Mesothelial cell of epicardium (in vitro differentiated cells): ENCODE measurements around the gene USP49. TPM values are rescaled to one million over a fixed set of nuclear protein-coding genes. Genes with fewer than 3 reads are reported as not detected.
A peak's percentile ranks its signal among the peaks of the same experiment; 100 is the strongest.
"Not testable (repeated sequence)": the region's sequence is repeated elsewhere in the genome, so short reads cannot be mapped to it uniquely, and the experiment has no call there.

Source experiments
- DNase-seq, 2 experiments: peaks; one replicate each; pipeline ENCODE4 v3.0.0; 2021; ENCODE audit warnings: low spot score in 2 of 2; ENCODE audit not compliant: unreplicated experiment in 2 of 2
- H3K27ac Mint-ChIP-seq: 2 replicates; pipeline ENCODE4 v1.8.0; 2021; ENCODE audit warnings: mixed read lengths
- H3K27me3 Mint-ChIP-seq: 2 replicates; pipeline ENCODE4 v1.8.0; 2021; ENCODE audit warnings: low read depth, mixed read lengths
- H3K36me3 Mint-ChIP-seq: 2 replicates; pipeline ENCODE4 v1.8.0; 2021; ENCODE audit warnings: mixed read lengths
- H3K4me1 Mint-ChIP-seq: 2 replicates; pipeline ENCODE4 v1.8.0; 2021; ENCODE audit warnings: mixed read lengths
- H3K4me3 Mint-ChIP-seq: 2 replicates; pipeline ENCODE4 v1.8.0; 2021; ENCODE audit warnings: mild to moderate bottlenecking, moderate library complexity, mixed read lengths
- H3K9me3 Mint-ChIP-seq: 2 replicates; pipeline ENCODE4 v1.8.0; 2021; ENCODE audit warnings: mixed read lengths
- CTCF ChIP-seq: fragments of 200-600 bp; sonication (generic); IDR thresholded peaks from one replicate; pipeline ENCODE4 v1.5.0; 2021; ENCODE audit warnings: antibody characterized with exemption; ENCODE audit not compliant: unreplicated experiment
- total RNA-seq: library from RNA; stranded (reverse); gene quantifications from 3 replicates; pipeline ENCODE4 v1.2.1, GENCODE V29; 2021

USP49 gene
- total RNA-seq, result 12.0 to 13.8 TPM (median 12.1 TPM) in 3 replicates

- Mint-ChIP-seq H3K4me3 (no peak within 1 kb of the TSS), H3K27ac (peak within 1 kb of the TSS; percentile 93), H3K36me3 (peaks cover 2% of the 10 kb centered on the region), H3K27me3 (no peaks in the 10 kb centered on the region), H3K9me3 (no peaks in the 10 kb centered on the region), H3K4me1 (peaks cover 6% of the 10 kb centered on the region)
- DNase-seq, result peak; percentile 89 to 92
- TF ChIP-seq CTCF, result no peak
Measured at GRCh38 chr6:41895300-41896233, at the start of gene USP49. TSS of gene USP49 (minus strand) at chr6:41895375. CDS start at chr6:41806983, 88,392 bp downstream.

GRCh38 chr6:41943456-41943855 lies 48.3 kb upstream of the USP49 start:
- Mint-ChIP-seq H3K27ac (no peak overlapping the region), H3K9me3 (no peaks in the 10 kb centered on the region), H3K27me3 (no peaks in the 10 kb centered on the region), H3K4me3 (no peak overlapping the region), H3K36me3 (no peaks in the 10 kb centered on the region), H3K4me1 (peaks cover 28% of the 10 kb centered on the region)
- no peak for TF ChIP-seq CTCF
- DNase-seq, result no peak

DNA sequence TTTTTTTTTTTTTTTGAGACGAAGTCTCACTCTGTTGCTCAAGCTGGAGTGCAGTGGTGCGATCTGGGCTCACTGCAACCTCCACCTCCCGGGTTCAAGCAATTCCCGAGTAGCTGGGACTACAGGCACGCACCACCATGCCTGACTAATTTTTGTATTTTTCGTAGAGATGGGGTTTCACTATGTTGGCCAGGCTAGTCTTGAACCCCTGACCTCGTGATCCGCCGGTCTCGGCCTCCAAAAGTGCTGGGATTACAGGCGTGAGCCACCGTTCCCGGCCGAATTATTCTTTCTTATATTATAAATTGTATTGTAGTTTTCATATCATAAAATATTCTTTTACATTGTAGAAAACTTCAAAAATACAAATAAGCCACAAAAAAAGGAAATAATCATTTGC lies 47.7 kb upstream of the USP49 start:
- DNase-seq, H3K4me3 Mint-ChIP-seq, H3K9me3 Mint-ChIP-seq, H3K27ac Mint-ChIP-seq, H3K27me3 Mint-ChIP-seq, H3K36me3 Mint-ChIP-seq: not testable (repeated sequence)
- H3K4me1 Mint-ChIP-seq, result peaks cover 33% of the 10 kb centered on the region

DNA sequence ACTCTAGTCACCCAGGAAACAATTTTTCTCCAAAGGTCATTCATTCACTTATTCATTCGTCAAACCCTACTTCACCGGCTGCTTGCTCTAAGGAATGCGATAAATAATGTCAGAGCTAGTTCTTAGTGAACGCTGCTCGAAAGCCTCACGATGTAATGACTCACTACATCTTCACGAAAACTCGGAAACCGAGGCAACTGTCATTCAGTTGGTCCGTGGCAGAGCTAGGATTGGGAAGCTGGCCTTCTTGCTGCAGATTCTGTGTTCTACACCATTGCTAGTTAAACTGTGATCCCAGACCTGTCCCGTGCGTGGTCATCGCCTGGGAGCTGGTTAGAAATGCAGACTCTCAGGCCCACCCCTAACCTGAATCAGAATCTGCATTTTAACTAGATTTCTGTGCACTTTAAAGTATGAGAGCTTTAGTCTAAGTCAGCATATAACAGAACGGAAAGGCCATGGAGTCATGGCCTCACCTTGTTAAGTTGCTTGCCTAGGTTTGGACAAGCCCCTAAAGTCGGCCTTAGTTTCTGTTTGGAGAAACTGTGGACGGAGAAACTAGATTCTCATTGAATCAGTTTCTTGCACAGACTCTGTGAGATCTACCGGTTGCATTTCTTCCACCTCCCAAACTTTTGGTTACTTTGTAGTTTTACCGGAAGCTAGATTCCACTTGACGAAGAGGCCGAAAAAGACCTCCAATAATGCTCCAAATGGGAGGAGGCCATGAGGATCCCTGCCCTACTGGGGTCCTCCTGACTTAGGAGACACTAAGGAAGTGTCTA lies 47.1 kb upstream of the USP49 start:
- Mint-ChIP-seq H3K4me1 (peaks cover 40% of the 10 kb centered on the region), H3K27ac (peak overlapping the region; percentile 89), H3K9me3 (no peaks in the 10 kb centered on the region), H3K27me3 (no peaks in the 10 kb centered on the region), H3K36me3 (no peaks in the 10 kb centered on the region), H3K4me3 (peak overlapping the region; percentile 83)
- no peak for TF ChIP-seq CTCF
- DNase-seq, result no peak

DNA sequence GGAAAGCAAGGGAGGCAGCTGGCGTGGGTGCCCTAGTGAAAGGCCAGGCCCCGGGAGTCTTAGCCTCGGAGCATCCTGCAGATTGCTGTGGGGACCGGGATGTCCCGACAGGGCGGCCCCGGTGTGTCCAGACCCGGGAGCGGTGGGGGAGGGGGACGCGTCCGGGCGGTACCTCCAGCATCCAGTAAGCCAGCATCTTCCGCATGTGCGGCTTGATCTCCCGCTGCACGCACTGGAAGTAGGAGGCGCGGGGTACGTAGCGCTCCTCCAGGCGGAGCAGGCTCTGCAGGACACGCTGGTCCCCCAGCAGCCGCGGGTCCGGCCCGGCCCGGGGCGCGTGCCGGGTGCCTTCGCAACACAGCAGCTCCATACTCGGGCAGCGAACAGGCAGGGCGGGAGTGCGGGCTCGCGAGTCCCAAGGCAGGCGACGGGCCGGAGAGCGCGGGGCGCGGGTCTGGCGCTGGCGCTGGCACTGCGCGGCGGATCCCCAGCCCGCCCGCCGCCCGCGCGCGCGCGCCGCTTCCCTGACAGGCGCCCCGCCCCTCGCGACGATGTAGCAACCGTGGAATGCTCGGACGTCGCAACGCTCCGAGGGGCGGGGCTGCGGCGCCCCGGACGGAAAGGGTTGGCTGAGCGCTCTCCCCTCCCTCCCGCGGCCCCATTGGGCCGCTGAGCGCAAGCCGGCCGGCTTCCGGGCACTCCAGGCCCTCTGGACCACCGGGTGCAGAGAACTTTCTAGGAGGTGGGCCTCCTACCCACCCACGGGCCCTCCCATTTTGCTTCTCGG lies 46.3 kb upstream of the USP49 start, which contains the start of gene CCND3:
TSS of gene CCND3 (minus strand) at position 529 of the 787 bp plus-strand sequence. CDS start at position 370, 159 bp downstream.
- Mint-ChIP-seq H3K4me1 (peaks cover 43% of the 10 kb centered on the region), H3K27me3 (no peaks in the 10 kb centered on the region), H3K4me3 (peak within 1 kb of the TSS; percentile 83), H3K9me3 (no peaks in the 10 kb centered on the region), H3K27ac (peak within 1 kb of the TSS; percentile 94), H3K36me3 (peaks cover 2% of the 10 kb centered on the region)
- no peak for TF ChIP-seq CTCF
- peak; percentile 87 to 90 for DNase-seq
